GM12878 (cell line): ENCODE results near the gene NPR3.

Experiments
- CHD2 ChIP-seq: IDR thresholded peaks from 2 replicates; pipeline ENCODE4 v1.6.1; 2011; ENCODE audit warnings: low read depth, low read length, improper control_type of control experiment, borderline replicate concordance
- JUNB ChIP-seq: IDR thresholded peaks from 2 replicates; pipeline ENCODE4 v1.6.1; 2016; ENCODE audit warnings: antibody characterized with exemption, mild to moderate bottlenecking
- POLR2A ChIP-seq: IDR thresholded peaks from 2 replicates; pipeline ENCODE4 v1.6.1; 2011; ENCODE audit warnings: low read depth, mild to moderate bottlenecking, low read length
- RELA ChIP-seq: fragments of 450-650 bp; IDR thresholded peaks from 2 replicates; pipeline ENCODE4 v1.8.0; 2014; ENCODE audit warnings: borderline replicate concordance; ENCODE audit not compliant: partially characterized antibody
- SIN3A ChIP-seq: IDR thresholded peaks from 2 replicates; pipeline ENCODE4 v1.6.1; 2012; ENCODE audit warnings: low read depth, low read length, improper control_type of control experiment
- TF ChIP-seq, protein P1 (sequence below): IDR thresholded peaks from 2 replicates; pipeline ENCODE4 v1.6.1; 2012; ENCODE audit warnings: low read depth, low read length, improper control_type of control experiment
- TF ChIP-seq, protein P2 (sequence below), 3 experiments: IDR thresholded peaks in 2 of 3; conservative IDR thresholded peaks in 1 of 3; 2 replicates each; pipeline ENCODE4 v1.5.1; 2011; ENCODE audit warnings: low read depth in 3 of 3, low read length in 3 of 3, mild to moderate bottlenecking in 3 of 3, control low read depth in 2 of 3, moderate library complexity in 2 of 3, inconsistent platforms in 1 of 3, mixed read lengths in 1 of 3; ENCODE audit not compliant: control insufficient read depth in 2 of 3, insufficient read depth in 1 of 3; ENCODE audit errors: extremely low read depth in 1 of 3

GRCh38 chr5:32721626-32722025, 10.5 kb downstream of the NPR3 start:
- TF ChIP-seq POLR2A (no peak), CHD2 (no peak), SIN3A (no peak), RELA (no peak), JUNB (no peak)
- TF ChIP-seq, protein P1, sequence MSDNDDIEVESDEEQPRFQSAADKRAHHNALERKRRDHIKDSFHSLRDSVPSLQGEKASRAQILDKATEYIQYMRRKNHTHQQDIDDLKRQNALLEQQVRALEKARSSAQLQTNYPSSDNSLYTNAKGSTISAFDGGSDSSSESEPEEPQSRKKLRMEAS: no peak
- TF ChIP-seq, protein P2, sequence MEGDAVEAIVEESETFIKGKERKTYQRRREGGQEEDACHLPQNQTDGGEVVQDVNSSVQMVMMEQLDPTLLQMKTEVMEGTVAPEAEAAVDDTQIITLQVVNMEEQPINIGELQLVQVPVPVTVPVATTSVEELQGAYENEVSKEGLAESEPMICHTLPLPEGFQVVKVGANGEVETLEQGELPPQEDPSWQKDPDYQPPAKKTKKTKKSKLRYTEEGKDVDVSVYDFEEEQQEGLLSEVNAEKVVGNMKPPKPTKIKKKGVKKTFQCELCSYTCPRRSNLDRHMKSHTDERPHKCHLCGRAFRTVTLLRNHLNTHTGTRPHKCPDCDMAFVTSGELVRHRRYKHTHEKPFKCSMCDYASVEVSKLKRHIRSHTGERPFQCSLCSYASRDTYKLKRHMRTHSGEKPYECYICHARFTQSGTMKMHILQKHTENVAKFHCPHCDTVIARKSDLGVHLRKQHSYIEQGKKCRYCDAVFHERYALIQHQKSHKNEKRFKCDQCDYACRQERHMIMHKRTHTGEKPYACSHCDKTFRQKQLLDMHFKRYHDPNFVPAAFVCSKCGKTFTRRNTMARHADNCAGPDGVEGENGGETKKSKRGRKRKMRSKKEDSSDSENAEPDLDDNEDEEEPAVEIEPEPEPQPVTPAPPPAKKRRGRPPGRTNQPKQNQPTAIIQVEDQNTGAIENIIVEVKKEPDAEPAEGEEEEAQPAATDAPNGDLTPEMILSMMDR (IDR thresholded peaks at IDR 0.05 in 2 of 3, conservative IDR thresholded peaks at IDR 0.05 in 1 of 3; ENCODE audit: control insufficient read depth in 2 of 3, extremely low read depth in 1 of 3, insufficient read depth in 1 of 3, low read depth in 3 of 3, low read length in 3 of 3): no peak
